Activated gamma-delta T cell treated with Interleukin-2 at 50 U/mL for 16 hours (primary cell): Measurements from ENCODE around the gene KLHL10.
"Not testable (repeated sequence)": the region's sequence is repeated elsewhere in the genome, so short reads cannot be mapped to it uniquely, and the experiment has no call there.

ENCODE experiments used
- DNase-seq: peaks from one replicate; pipeline ENCODE4 v3.0.0-alpha.2; 2020

The KLHL10 gene

GRCh38 chr17:41813699-41814124 is 23.9 kb upstream of the KLHL10 start:
- DNase-seq = no peak

GRCh38 chr17:41814195-41814594 is 23.4 kb upstream of the KLHL10 start:
- DNase-seq = no peak

GRCh38 chr17:41816637-41817320 is 20.8 kb upstream of the KLHL10 start:
- no peak for DNase-seq

GRCh38 chr17:41818024-41818423 is 19.6 kb upstream of the KLHL10 start:
- DNase-seq = no peak

GRCh38 chr17:41821776-41822175 is 15.8 kb upstream of the KLHL10 start:
- no peak for DNase-seq

GRCh38 chr17:41822216-41823140 is 15.1 kb upstream of the KLHL10 start:
- DNase-seq = no peak

GRCh38 chr17:41823141-41823524 is 14.5 kb upstream of the KLHL10 start:
- DNase-seq = no peak

GRCh38 chr17:41823580-41823979 is 14.0 kb upstream of the KLHL10 start:
- DNase-seq = no peak

- no peak for DNase-seq
These were observed 13.5 kb upstream of the KLHL10 start for GRCh38 chr17:41824086-41824485.

- no peak for DNase-seq
These were observed 12.3 kb upstream of the KLHL10 start for GRCh38 chr17:41825175-41825845.

GRCh38 chr17:41829961-41830360 is 7.7 kb upstream of the KLHL10 start:
- not testable (repeated sequence) for DNase-seq

- no peak for DNase-seq
These were observed 2.3 kb upstream of the KLHL10 start for GRCh38 chr17:41835214-41835799.

- peak; percentile 49 for DNase-seq
These were observed 1.6 kb upstream of the KLHL10 start, which contains the start of gene NT5C3B for GRCh38 chr17:41835800-41836549. NT5C3B (minus strand) TSS chr17:41836232; CDS start chr17:41836193, 39 bp downstream.

- no peak for DNase-seq
These were observed 952 bp upstream of the KLHL10 start for GRCh38 chr17:41836550-41837196.

- not testable (repeated sequence) for DNase-seq
These were observed 1.8 kb downstream of the KLHL10 start for GRCh38 chr17:41839448-41839847.

GRCh38 chr17:41840781-41841180 is 3.2 kb downstream of the KLHL10 start:
- DNase-seq = not testable (repeated sequence)

GRCh38 chr17:41844971-41845370 is 7.3 kb downstream of the KLHL10 start:
- no peak for DNase-seq

GRCh38 chr17:41848788-41849187 is 11.2 kb downstream of the KLHL10 start:
- DNase-seq = no peak

- DNase-seq = no peak
These were observed 11.8 kb downstream of the KLHL10 start for GRCh38 chr17:41849251-41849990.

GRCh38 chr17:41851382-41851781 is 13.8 kb downstream of the KLHL10 start:
- DNase-seq = not testable (repeated sequence)
